Inflammatory macrophage treated with lipopolysaccharide for 1 hour (primary cell): ENCODE measurements around the gene EPHA4.

ENCODE experiments used
- DNase-seq, 2 donors: peaks; one replicate each; pipeline ENCODE4 v3.0.0-alpha.2; 2020 to 2022

EPHA4 gene

GRCh38 chr2:221571025-221571550 lies 1.0 kb downstream of the EPHA4 start:
- DNase-seq: no peak

DNA sequence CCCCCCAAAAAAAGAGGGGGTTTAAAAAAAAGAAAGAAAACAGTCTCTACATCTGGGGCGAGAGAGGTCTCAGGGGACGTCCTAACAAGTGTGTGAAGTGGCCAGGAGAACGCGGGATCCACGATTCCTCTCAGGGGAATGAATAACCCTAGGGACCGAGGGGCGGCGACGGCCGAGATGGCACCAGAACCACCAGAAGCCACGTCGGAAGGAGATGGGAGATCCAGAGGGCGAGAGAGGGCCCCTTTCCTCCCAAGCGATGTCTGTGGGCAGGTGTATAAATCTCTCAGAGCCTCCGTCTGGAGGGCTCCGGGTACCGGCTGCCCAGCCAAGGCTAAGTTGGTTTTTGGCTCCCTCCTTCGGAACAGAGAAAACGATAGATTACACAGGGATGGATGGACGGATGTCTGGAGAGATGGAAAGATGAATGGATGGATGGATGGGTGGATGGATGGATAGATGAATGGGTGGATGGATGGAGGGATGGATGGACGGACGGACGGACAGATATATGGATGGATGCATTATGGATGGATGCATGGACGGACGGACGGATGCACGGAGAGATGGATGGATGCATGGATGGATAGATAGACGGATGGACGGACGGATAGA lies 1.7 kb downstream of the EPHA4 start:
- no peak for DNase-seq

DNA sequence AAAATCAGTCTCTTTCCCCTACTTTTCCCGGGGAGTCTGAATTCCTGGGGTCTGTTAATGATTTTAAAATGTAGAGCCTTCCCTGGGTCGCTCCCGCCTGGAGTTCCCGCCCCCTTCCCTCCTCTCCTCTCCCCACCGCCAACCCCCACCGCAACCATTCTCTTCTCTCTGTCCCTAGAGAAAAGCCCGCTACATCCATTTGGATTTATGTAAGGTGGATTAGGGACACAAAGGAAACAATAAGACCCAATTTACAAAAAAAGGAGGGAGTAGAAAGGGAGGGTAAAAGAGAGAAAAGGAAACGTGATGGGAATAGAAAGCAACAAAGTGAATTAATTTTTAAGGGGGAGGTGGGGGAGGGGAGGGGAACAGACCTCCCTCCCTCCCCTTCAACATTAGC lies 2.2 kb downstream of the EPHA4 start:
- DNase-seq: no peak

DNA sequence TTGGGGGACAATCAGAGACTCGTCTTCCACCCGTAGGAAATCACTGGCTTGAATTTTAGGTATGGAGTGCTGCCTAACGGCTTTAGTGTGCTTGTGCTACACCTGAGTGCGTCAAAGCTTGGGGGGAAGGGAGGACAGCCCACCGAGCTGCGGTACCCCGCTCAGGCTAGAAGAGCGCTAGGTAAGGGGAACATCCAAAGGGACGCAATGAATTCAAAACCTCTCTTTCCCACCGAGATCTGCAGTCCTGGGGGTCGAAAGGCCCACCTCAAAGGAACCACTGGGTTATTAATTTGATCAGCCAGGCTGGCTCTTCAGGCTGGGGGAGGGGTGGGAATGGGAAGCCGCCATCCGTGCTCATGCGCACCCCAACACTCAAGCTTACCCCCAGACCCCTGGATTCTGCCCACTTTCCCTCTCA lies 2.7 kb downstream of the EPHA4 start:
- no peak for DNase-seq

GRCh38 chr2:221568299-221568698 lies 3.8 kb downstream of the EPHA4 start:
- DNase-seq: no peak

GRCh38 chr2:221567809-221568208 lies 4.3 kb downstream of the EPHA4 start:
- no peak for DNase-seq

GRCh38 chr2:221567231-221567760 lies 4.8 kb downstream of the EPHA4 start:
- no peak for DNase-seq

GRCh38 chr2:221563270-221563985 lies 8.7 kb downstream of the EPHA4 start:
- DNase-seq: no peak

GRCh38 chr2:221562226-221562625 lies 9.9 kb downstream of the EPHA4 start:
- DNase-seq: no peak

- no peak for DNase-seq
Observed at GRCh38 chr2:221561770-221562169, 10.3 kb downstream of the EPHA4 start.

DNA sequence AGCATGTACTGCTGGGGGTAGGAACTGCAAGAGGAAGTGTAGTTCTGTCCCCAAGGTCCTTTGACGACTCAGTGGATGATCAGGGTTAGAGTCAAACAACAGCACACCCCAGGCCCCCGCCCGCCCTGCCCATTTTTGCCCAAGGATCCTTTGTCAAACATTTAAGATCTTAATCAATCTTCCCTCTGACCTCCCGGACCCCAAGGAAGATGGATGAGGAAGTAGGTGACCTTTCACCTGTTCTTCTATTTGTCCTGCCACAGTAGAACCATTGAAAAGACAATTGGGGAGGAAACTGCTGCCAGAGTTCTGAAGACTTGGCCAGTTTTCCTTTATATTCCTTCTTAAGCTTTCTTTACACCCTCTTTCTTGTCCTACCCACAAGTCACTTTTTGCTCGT lies 12.1 kb downstream of the EPHA4 start:
- no peak for DNase-seq

GRCh38 chr2:221558107-221558506 lies 14.0 kb downstream of the EPHA4 start:
- no peak for DNase-seq

DNA sequence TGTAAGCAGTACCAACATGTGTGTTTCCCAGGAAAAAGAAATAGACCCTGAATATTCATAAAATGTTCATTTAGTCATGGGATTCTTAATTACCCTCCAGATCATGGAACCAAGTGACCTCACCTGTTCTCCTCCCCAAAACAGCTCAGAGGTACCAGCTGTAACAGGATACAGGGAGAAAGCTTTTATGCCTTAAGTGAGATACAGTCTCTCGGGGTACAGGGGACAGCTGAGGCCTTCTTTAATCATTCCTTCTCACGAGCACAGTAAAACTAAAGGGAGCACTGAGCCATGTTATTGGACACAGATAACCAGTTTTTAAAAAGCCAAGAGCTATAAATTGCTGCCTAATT lies 16.6 kb downstream of the EPHA4 start:
- no peak for DNase-seq

DNA sequence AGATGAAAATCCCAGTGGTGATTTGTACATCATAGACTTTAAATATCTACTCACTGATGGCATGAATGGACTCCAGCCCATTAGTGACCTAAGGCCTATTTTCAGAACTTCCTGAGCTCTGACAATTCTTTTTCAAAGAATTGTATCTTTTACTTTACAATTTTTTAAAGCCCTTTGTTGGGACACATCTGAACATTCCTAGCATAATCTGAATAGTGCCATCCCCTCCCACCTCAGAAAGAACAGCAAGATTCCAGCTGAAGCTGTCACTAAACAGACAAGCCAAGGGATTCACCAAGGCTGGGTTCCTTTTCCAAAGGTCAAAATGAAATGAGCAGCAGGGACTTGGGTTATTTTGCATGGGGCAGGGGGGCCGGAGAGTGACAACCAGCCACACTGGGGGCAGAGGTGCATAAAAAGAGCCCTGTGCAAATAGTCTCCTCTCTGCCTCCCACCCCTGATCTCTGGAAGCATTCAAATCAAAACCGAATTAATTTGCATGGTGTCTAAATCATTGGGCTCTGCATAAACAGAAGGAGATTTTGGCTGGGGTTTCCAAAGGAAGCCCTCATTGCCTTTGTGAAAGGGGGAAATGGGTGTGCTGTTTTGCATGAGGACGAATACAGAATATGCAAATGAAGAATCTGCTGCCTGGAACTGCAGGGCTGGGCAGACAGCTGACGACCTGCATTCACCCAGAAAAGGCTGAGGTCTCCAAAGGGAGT lies 17.2 kb downstream of the EPHA4 start:
- no peak for DNase-seq

- DNase-seq: no peak
Observed at GRCh38 chr2:221553333-221553732, 18.8 kb downstream of the EPHA4 start.

GRCh38 chr2:221552291-221552690 lies 19.8 kb downstream of the EPHA4 start:
- no peak for DNase-seq

- no peak for DNase-seq
Observed at GRCh38 chr2:221551864-221552263, 20.2 kb downstream of the EPHA4 start.

- DNase-seq: no peak
Observed at GRCh38 chr2:221549143-221549542, 23.0 kb downstream of the EPHA4 start.

- no peak for DNase-seq
Observed at GRCh38 chr2:221546505-221547225, 25.4 kb downstream of the EPHA4 start.

- no peak for DNase-seq
Observed at GRCh38 chr2:221541131-221541735, 30.9 kb downstream of the EPHA4 start.

DNA sequence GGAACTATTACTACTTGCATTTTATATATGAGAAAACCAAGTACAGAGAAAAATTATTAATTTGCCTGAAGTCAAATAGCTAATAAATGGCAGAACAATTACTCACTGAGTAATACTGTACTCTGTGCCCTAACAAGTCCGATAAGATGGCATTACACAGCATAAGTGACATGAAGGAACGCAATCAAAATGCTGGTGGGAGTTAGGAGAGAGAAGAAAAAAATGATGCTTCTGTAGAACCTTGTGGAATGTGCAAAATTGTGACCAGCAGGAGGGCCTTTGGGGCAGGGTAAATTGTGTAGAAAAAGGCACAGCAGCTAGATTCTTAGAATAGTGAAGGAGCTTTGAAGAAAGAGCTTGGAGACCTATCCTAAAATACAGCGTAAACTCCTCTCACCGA lies 32.9 kb downstream of the EPHA4 start:
- no peak for DNase-seq

DNA sequence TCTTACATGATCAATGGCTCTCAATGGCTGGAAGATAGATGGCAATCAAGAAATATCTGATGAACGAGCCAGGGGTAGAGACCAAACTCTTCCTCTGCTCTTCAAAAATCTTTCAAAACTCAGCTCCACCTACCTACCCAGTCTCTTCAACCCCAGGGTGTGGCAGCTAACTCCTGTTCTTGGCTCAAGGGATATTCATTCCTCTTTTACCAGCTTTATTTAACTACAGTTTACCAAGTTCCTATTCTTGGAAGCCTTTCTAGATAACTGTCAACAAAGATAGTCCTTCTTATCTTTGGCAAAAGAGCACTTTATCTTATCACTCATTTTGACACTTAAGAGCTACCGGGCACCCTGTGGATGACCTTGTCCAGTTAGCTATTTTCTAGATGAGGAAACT lies 36.3 kb downstream of the EPHA4 start:
- DNase-seq: no peak

GRCh38 chr2:221533299-221533698 lies 38.8 kb downstream of the EPHA4 start:
- no peak for DNase-seq
